SK-N-SH (cell line): Measurements from ENCODE around the gene TSHZ2. TPM values are rescaled to one million over a fixed set of nuclear protein-coding genes. Genes with fewer than 3 reads are reported as not detected.

Experiments
- CTCF ChIA-PET: fragments of 300-600, 350-600 bp; formaldehyde crosslinking; extraction: SDS; loops from one replicate; lab custom pipeline; 2021; lab: Yijun Ruan, JAX
- POLR2A ChIA-PET: fragments of 350-600 bp; sonication (Branson Sonifier 250); formaldehyde crosslinking; extraction: SDS; loops from one replicate; lab custom pipeline; 2020; ENCODE audit warnings: antibody characterized with exemption, inconsistent platforms; lab: Yijun Ruan, JAX
- DNase-seq: peaks from one replicate; pipeline ENCODE4 v3.0.0; 2012
- H2AFZ ChIP-seq: fragments of 200-600 bp; sonication (generic); 2 replicates; pipeline ENCODE4 v1.8.1; 2016; ENCODE audit warnings: antibody characterized with exemption, mild to moderate bottlenecking, low read depth
- H3F3A ChIP-seq: fragments of 200-600 bp; sonication (generic); replicated peaks from 2 replicates; pipeline ENCODE3; 2016; ENCODE audit warnings: antibody characterized with exemption, mild to moderate bottlenecking; ENCODE audit not compliant: insufficient read depth
- H3K27ac ChIP-seq, 2 experiments: fragments of 200-500 bp in 1 of 2; fragments of 200-600 bp in 1 of 2; sonication (Bioruptor generic) in 1 of 2; sonication (generic), shearing (Covaris generic) in 1 of 2; 2 replicates each; pipeline versions ENCODE4 v1.5.1 to v1.6.1; 2014 to 2016; ENCODE audit warnings: low read depth in 2 of 2, inconsistent platforms in 1 of 2, low read length in 1 of 2, mild to moderate bottlenecking in 1 of 2, mixed read lengths in 1 of 2
- H3K27me3 ChIP-seq: fragments of 200-600 bp; sonication (generic), shearing (Covaris generic); 2 replicates; pipeline ENCODE4 v1.6.1; 2016; ENCODE audit warnings: mixed run types; ENCODE audit not compliant: insufficient read depth
- H3K36me3 ChIP-seq, 2 experiments: fragments of 200-500 bp in 1 of 2; fragments of 200-600 bp in 1 of 2; sonication (Bioruptor generic) in 1 of 2; sonication (generic) in 1 of 2; replicated peaks in 1 of 2; 2 replicates each; pipeline versions ENCODE3 to v1.5.1; 2014 to 2016; ENCODE audit warnings: low read length in 1 of 2, mild to moderate bottlenecking in 1 of 2; ENCODE audit not compliant: insufficient read depth in 2 of 2, control insufficient read depth in 1 of 2
- H3K4me1 ChIP-seq, 2 experiments: fragments of 200-500 bp in 1 of 2; fragments of 200-600 bp in 1 of 2; sonication (Bioruptor generic) in 1 of 2; sonication (generic), shearing (Covaris generic) in 1 of 2; 2 replicates each; pipeline versions ENCODE4 v1.5.1 to v1.6.1; 2014 to 2016; ENCODE audit warnings: low read depth in 1 of 2, low read length in 1 of 2, mixed run types in 1 of 2; ENCODE audit not compliant: insufficient read depth in 2 of 2, control insufficient read depth in 1 of 2
- H3K4me2 ChIP-seq: fragments of 200-600 bp; sonication (generic), shearing (Covaris generic); 2 replicates; pipeline ENCODE4 v1.6.1; 2017; ENCODE audit warnings: mixed run types
- H3K4me3 ChIP-seq, 2 experiments: fragments of 200-500 bp in 1 of 2; fragments of 200-600 bp in 1 of 2; sonication (Bioruptor generic) in 1 of 2; sonication (generic), shearing (Covaris generic) in 1 of 2; 2 replicates each; pipeline versions ENCODE4 v1.5.1 to v1.8.1; 2014 to 2016; ENCODE audit warnings: low read depth in 2 of 2, inconsistent platforms in 1 of 2, low read length in 1 of 2, mild to moderate bottlenecking in 1 of 2, mixed read lengths in 1 of 2, moderate library complexity in 1 of 2
- H3K79me2 ChIP-seq: fragments of 200-600 bp; sonication (generic); 2 replicates; pipeline ENCODE4 v1.8.1; 2017; ENCODE audit warnings: mild to moderate bottlenecking; ENCODE audit not compliant: insufficient read depth
- H3K9ac ChIP-seq: fragments of 200-600 bp; sonication (generic); 2 replicates; pipeline ENCODE4 v1.6.1; 2017; ENCODE audit warnings: mixed run types
- H3K9me2 ChIP-seq: fragments of 200-600 bp; sonication (generic); 2 replicates; pipeline ENCODE4 v1.6.1; 2017; ENCODE audit warnings: mixed run types
- H3K9me3 ChIP-seq: fragments of 200-600 bp; sonication (generic); 2 replicates; pipeline ENCODE4 v1.6.1; 2017; ENCODE audit warnings: mixed run types, mild to moderate bottlenecking, moderate library complexity
- H4K20me1 ChIP-seq: fragments of 200-600 bp; sonication (generic); 2 replicates; pipeline ENCODE4 v1.6.1; 2017; ENCODE audit warnings: mild to moderate bottlenecking, mixed run types; ENCODE audit not compliant: insufficient read depth
- ELF1 ChIP-seq: IDR thresholded peaks from 2 replicates; pipeline ENCODE4 v1.4.0; 2012
- EP300 ChIP-seq, 2 experiments: IDR thresholded peaks; 2 replicates each; pipeline versions ENCODE4 v1.4.0 to v1.6.1; 2012; ENCODE audit warnings: borderline replicate concordance in 1 of 2, low read depth in 1 of 2, low read length in 1 of 2
- FOSL2 ChIP-seq: IDR thresholded peaks from 2 replicates; pipeline ENCODE4 v1.4.0; 2012; ENCODE audit warnings: low read depth, mild to moderate bottlenecking, moderate library complexity, borderline replicate concordance
- GABPA ChIP-seq: IDR thresholded peaks from 2 replicates; pipeline ENCODE4 v1.4.0; 2012; ENCODE audit warnings: low read depth, mild to moderate bottlenecking
- GATA2 ChIP-seq: sonication (generic); formaldehyde crosslinking; IDR thresholded peaks from 2 replicates; pipeline ENCODE4 v1.5.0; 2020; ENCODE audit warnings: mild to moderate bottlenecking, missing genetic modification reagents
- MXI1 ChIP-seq: IDR thresholded peaks from 2 replicates; pipeline ENCODE4 v1.6.1; 2012; ENCODE audit warnings: mild to moderate bottlenecking, low read depth, low read length, improper control_type of control experiment
- NRF1 ChIP-seq: IDR thresholded peaks from 2 replicates; pipeline ENCODE4 v1.6.1; 2012; ENCODE audit warnings: low read depth, mild to moderate bottlenecking, low read length
- RXRA ChIP-seq: IDR thresholded peaks from 2 replicates; pipeline ENCODE4 v1.4.0; 2012; ENCODE audit warnings: low read depth, mild to moderate bottlenecking, borderline replicate concordance
- SIN3A ChIP-seq: IDR thresholded peaks from 2 replicates; pipeline ENCODE4 v1.6.1; 2012; ENCODE audit warnings: low read depth, mild to moderate bottlenecking, low read length, moderate library complexity, borderline replicate concordance
- TEAD4 ChIP-seq: IDR thresholded peaks from 2 replicates; pipeline ENCODE4 v1.4.0; 2012; ENCODE audit warnings: mild to moderate bottlenecking, borderline replicate concordance; ENCODE audit not compliant: insufficient read depth
- YY1 ChIP-seq: IDR thresholded peaks from 2 replicates; pipeline ENCODE4 v1.4.0; 2012; ENCODE audit warnings: low read depth, mild to moderate bottlenecking
- WGBS: methylation state at CpG from one replicate; pipeline ENCODE4 v1.1.6; 2017; ENCODE audit warnings: low lambda C conversion rate; 5-methylcytosine and 5-hydroxymethylcytosine counted together
- polyA plus RNA-seq, 3 experiments: library from polyadenylated mRNA; depleted of rRNA; stranded (reverse); fragments of >200 nt; gene quantifications; 2 replicates each; pipeline ENCODE4 v1.2.3, GENCODE V29; 2012
- TF ChIP-seq, protein P1 (sequence below): fragments of 150-350 bp; IDR thresholded peaks from 2 replicates; pipeline ENCODE4 v1.6.1; 2017; ENCODE audit warnings: antibody characterized with exemption, low read length, low read depth, borderline replicate concordance
- TF ChIP-seq, protein P2 (sequence below): IDR thresholded peaks from 2 replicates; pipeline ENCODE4 v1.6.1; 2012; ENCODE audit warnings: mild to moderate bottlenecking, low read depth, low read length, moderate library complexity
- TF ChIP-seq, protein P3 (sequence below): IDR thresholded peaks from 2 replicates; pipeline ENCODE4 v1.4.0; 2012; ENCODE audit warnings: low read depth, borderline replicate concordance
- TF ChIP-seq, protein P4 (sequence below): fragments of 150-350 bp; IDR thresholded peaks from 2 replicates; pipeline ENCODE4 v1.6.1; 2016; ENCODE audit warnings: mild to moderate bottlenecking, low read depth, low read length
- TF ChIP-seq, protein P5 (sequence below): IDR thresholded peaks from 2 replicates; pipeline ENCODE4 v1.4.0; 2012; ENCODE audit warnings: low read depth, borderline replicate concordance

The TSHZ2 gene
- polyA plus RNA-seq, 1 of the 3 experiments (the other 2 are of a cell fraction): 0.13 TPM

DNA sequence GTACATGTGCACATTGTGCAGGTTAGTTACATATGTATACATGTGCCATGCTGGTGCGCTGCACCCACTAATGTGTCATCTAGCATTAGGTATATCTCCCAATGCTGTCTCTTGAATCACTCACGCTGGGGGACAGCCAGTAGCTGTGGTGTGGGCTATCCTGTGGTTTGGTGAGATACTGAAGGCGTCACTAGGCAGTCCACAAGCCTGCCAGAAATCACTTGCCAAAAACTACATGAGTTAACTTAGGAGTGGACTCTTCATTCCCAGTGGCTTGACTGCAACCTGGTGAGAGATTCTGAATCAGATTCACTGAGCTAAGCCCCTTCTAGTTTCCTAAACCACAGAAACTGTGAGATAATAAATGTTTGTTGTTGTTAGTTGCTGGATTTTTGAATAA lies 191.3 kb downstream of the TSHZ2 start:
- POLR2A ChIA-PET: no interaction called here
- Histone ChIP-seq H3K4me2 (no peak overlapping the region), H3K9me2 (no peaks in the 10 kb centered on the region), H3F3A (no peaks in the 10 kb centered on the region), H3K79me2 (no peaks in the 10 kb centered on the region), H3K27ac (no peak overlapping the region), H3K27me3 (no peaks in the 10 kb centered on the region), H2AFZ (no peak overlapping the region), H3K4me1 (no peaks in the 10 kb centered on the region; a peak in 1 of 4 replicates), H3K9ac (no peak overlapping the region), H3K36me3 (no peaks in the 10 kb centered on the region), H3K9me3 (no peaks in the 10 kb centered on the region), H3K4me3 (no peak overlapping the region), H4K20me1 (no peaks in the 10 kb centered on the region)
- no peak for DNase-seq
- 54% methylated on average over 3 of the region's 3 CpGs for WGBS
- TF ChIP-seq YY1 (no peak), ELF1 (no peak), NRF1 (no peak), TEAD4 (no peak), GATA2 (CRISPR knock-in tag) (no peak), SIN3A (no peak), GABPA (no peak), MXI1 (no peak), FOSL2 (no peak), RXRA (no peak), EP300 (IDR thresholded peaks at IDR 0.05; ENCODE audit: borderline replicate concordance in 1 of 2, low read depth in 1 of 2, low read length in 1 of 2) (no peak)
- TF ChIP-seq, protein P1, sequence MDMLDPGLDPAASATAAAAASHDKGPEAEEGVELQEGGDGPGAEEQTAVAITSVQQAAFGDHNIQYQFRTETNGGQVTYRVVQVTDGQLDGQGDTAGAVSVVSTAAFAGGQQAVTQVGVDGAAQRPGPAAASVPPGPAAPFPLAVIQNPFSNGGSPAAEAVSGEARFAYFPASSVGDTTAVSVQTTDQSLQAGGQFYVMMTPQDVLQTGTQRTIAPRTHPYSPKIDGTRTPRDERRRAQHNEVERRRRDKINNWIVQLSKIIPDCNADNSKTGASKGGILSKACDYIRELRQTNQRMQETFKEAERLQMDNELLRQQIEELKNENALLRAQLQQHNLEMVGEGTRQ: no peak
- TF ChIP-seq, protein P2, sequence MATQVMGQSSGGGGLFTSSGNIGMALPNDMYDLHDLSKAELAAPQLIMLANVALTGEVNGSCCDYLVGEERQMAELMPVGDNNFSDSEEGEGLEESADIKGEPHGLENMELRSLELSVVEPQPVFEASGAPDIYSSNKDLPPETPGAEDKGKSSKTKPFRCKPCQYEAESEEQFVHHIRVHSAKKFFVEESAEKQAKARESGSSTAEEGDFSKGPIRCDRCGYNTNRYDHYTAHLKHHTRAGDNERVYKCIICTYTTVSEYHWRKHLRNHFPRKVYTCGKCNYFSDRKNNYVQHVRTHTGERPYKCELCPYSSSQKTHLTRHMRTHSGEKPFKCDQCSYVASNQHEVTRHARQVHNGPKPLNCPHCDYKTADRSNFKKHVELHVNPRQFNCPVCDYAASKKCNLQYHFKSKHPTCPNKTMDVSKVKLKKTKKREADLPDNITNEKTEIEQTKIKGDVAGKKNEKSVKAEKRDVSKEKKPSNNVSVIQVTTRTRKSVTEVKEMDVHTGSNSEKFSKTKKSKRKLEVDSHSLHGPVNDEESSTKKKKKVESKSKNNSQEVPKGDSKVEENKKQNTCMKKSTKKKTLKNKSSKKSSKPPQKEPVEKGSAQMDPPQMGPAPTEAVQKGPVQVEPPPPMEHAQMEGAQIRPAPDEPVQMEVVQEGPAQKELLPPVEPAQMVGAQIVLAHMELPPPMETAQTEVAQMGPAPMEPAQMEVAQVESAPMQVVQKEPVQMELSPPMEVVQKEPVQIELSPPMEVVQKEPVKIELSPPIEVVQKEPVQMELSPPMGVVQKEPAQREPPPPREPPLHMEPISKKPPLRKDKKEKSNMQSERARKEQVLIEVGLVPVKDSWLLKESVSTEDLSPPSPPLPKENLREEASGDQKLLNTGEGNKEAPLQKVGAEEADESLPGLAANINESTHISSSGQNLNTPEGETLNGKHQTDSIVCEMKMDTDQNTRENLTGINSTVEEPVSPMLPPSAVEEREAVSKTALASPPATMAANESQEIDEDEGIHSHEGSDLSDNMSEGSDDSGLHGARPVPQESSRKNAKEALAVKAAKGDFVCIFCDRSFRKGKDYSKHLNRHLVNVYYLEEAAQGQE: no peak
- TF ChIP-seq, protein P3, sequence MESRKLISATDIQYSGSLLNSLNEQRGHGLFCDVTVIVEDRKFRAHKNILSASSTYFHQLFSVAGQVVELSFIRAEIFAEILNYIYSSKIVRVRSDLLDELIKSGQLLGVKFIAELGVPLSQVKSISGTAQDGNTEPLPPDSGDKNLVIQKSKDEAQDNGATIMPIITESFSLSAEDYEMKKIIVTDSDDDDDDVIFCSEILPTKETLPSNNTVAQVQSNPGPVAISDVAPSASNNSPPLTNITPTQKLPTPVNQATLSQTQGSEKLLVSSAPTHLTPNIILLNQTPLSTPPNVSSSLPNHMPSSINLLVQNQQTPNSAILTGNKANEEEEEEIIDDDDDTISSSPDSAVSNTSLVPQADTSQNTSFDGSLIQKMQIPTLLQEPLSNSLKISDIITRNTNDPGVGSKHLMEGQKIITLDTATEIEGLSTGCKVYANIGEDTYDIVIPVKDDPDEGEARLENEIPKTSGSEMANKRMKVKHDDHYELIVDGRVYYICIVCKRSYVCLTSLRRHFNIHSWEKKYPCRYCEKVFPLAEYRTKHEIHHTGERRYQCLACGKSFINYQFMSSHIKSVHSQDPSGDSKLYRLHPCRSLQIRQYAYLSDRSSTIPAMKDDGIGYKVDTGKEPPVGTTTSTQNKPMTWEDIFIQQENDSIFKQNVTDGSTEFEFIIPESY: no peak
- TF ChIP-seq, protein P4, sequence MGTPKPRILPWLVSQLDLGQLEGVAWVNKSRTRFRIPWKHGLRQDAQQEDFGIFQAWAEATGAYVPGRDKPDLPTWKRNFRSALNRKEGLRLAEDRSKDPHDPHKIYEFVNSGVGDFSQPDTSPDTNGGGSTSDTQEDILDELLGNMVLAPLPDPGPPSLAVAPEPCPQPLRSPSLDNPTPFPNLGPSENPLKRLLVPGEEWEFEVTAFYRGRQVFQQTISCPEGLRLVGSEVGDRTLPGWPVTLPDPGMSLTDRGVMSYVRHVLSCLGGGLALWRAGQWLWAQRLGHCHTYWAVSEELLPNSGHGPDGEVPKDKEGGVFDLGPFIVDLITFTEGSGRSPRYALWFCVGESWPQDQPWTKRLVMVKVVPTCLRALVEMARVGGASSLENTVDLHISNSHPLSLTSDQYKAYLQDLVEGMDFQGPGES: no peak
- TF ChIP-seq, protein P5, sequence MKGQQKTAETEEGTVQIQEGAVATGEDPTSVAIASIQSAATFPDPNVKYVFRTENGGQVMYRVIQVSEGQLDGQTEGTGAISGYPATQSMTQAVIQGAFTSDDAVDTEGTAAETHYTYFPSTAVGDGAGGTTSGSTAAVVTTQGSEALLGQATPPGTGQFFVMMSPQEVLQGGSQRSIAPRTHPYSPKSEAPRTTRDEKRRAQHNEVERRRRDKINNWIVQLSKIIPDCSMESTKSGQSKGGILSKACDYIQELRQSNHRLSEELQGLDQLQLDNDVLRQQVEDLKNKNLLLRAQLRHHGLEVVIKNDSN: no peak
- CTCF ChIA-PET: interaction anchor here (1.2 kb wide), 1 partner anchor 13 kb away, joined by 7 read pairs; no protein-coding TSS in a partner anchor
